ENCODE measurements around the gene NLRC5. TPM values are rescaled to one million over a fixed set of nuclear protein-coding genes. Genes with fewer than 3 reads are reported as not detected.

Gene NLRC5
- total RNA-seq, 1 donor from 2014 or later, result 44.9 TPM

GRCh38 chr16:56965149-56966092 lies 23.9 kb upstream of the NLRC5 start:
- no peak for ATAC-seq

GRCh38 chr16:56966093-56966475 lies 23.3 kb upstream of the NLRC5 start:
- DNase-seq, result no peak

More at GRCh38 chr16:56965149-56966092, 23.9 kb upstream of the NLRC5 start:
- TF ChIP-seq CTCF (IDR thresholded peaks at IDR 0.05), result no peak
- Histone ChIP-seq H3K4me1 (peaks cover 36% of the 10 kb centered on the region), H3K27me3 (no peaks in the 10 kb centered on the region), H3K27ac (peak overlapping the region; percentile 60), H3K4me3 (no peak overlapping the region), H3K36me3 (no peaks in the 10 kb centered on the region), H3K9me3 (no peaks in the 10 kb centered on the region)
- no peak for DNase-seq
- intact Hi-C loops (cut with DNase I), result no loop called here

GRCh38 chr16:56967733-56968132 lies 21.6 kb upstream of the NLRC5 start:
- H3K27me3 ChIP-seq, result no peaks in the 10 kb centered on the region
- TF ChIP-seq CTCF (IDR thresholded peaks at IDR 0.05), result no peak
- no peaks in the 10 kb centered on the region for H3K9me3 ChIP-seq
- no peak overlapping the region for H3K27ac ChIP-seq
- ATAC-seq (no peak), DNase-seq (no peak)
- H3K4me1 ChIP-seq, result peaks cover 19% of the 10 kb centered on the region
- intact Hi-C loops (cut with DNase I), result no loop called here
- H3K36me3 ChIP-seq, result no peaks in the 10 kb centered on the region
- H3K4me3 ChIP-seq, result no peak overlapping the region

More at GRCh38 chr16:56966093-56966475, 23.3 kb upstream of the NLRC5 start:
- Histone ChIP-seq H3K36me3 (no peaks in the 10 kb centered on the region), H3K9me3 (no peaks in the 10 kb centered on the region), H3K27ac (peak overlapping the region; percentile 60), H3K27me3 (no peaks in the 10 kb centered on the region), H3K4me1 (peaks cover 33% of the 10 kb centered on the region), H3K4me3 (no peak overlapping the region)
- intact Hi-C loops (cut with DNase I), result no loop called here
- TF ChIP-seq CTCF (IDR thresholded peaks at IDR 0.05), result no peak
- ATAC-seq, result no peak

- H3K4me1 ChIP-seq, result peaks cover 17% of the 10 kb centered on the region
- DNase-seq, result no peak
- no peaks in the 10 kb centered on the region for H3K36me3 ChIP-seq
- H3K27me3 ChIP-seq, result no peaks in the 10 kb centered on the region
- H3K4me3 ChIP-seq, result no peak overlapping the region
- H3K9me3 ChIP-seq, result no peaks in the 10 kb centered on the region
- intact Hi-C loops (cut with DNase I), result no loop called here
- TF ChIP-seq CTCF (IDR thresholded peaks at IDR 0.05), result no peak
- no peak for ATAC-seq
- no peak overlapping the region for H3K27ac ChIP-seq
Measured at GRCh38 chr16:56969769-56970168, 19.6 kb upstream of the NLRC5 start.

GRCh38 chr16:56970934-56971767 lies 18.2 kb upstream of the NLRC5 start:
- Histone ChIP-seq H3K4me1 (peaks cover 3% of the 10 kb centered on the region), H3K4me3 (no peak overlapping the region), H3K27me3 (no peaks in the 10 kb centered on the region), H3K27ac (no peak overlapping the region), H3K9me3 (no peaks in the 10 kb centered on the region), H3K36me3 (no peaks in the 10 kb centered on the region)
- no peak for DNase-seq
- TF ChIP-seq CTCF (IDR thresholded peaks at IDR 0.05), result no peak
- no peak for ATAC-seq
- intact Hi-C loops (cut with DNase I), result no loop called here
